Left renal pelvis (tissue), 4 donors: ENCODE measurements around the gene NEAT1. TPM values are rescaled to one million over a fixed set of nuclear protein-coding genes. Genes with fewer than 3 reads are reported as not detected.

Experiments used
- DNase-seq, 4 donors: peaks; one replicate each; pipeline ENCODE4 v3.0.0-alpha.2; 2013; ENCODE audit warnings: low read depth in 4 of 4, low spot score in 3 of 4
- polyA plus RNA-seq, 4 donors: library from polyadenylated mRNA; unstranded; fragments of 120-200 nt; gene quantifications; one replicate each; pipeline ENCODE4 v1.2.1, GENCODE V29; 2013; ENCODE audit not compliant: insufficient read length in 4 of 4

Gene NEAT1
- polyA plus RNA-seq, 4 donors, result 132 to 289 (median 201) TPM

DNA sequence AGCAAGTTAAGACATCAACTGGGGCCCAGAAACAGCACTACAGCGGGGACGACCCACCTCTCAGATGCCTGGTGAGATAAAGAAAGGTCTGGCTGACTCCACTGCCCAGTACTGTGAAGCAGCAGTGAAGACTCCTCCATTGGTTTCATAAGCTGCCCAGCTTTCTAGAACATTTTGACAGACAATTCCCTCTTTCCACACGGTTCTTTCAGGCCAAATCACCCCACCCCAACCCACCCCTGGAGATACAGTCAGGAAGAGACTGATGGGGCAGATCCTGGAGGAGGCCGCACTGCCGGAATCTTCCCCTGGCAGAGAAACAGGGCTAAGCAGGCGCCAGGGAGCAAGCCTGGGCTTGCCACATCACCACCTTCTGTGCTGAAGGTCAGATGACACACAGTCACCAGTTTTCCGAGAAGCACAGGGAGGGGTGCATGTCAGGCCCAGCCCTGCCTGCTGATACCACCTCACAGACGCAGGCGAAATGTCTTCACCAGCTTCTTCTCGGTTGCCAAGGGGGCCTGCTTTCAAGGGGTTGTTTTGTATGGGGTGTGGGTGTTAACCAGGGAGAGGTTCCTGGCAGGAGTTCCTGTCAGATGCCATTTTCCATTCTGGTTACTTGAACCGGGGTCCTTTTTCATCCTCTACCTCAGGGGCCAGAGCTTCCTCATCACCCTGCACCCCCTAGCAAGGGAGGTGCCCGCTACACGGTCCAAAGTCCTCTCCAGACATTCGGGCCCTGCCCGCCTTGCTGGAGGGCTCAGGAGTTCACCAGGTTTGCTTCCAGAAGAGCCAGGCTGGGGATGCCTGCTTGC is 1.4 kb upstream of the NEAT1 start:
- DNase-seq, result no peak

DNA sequence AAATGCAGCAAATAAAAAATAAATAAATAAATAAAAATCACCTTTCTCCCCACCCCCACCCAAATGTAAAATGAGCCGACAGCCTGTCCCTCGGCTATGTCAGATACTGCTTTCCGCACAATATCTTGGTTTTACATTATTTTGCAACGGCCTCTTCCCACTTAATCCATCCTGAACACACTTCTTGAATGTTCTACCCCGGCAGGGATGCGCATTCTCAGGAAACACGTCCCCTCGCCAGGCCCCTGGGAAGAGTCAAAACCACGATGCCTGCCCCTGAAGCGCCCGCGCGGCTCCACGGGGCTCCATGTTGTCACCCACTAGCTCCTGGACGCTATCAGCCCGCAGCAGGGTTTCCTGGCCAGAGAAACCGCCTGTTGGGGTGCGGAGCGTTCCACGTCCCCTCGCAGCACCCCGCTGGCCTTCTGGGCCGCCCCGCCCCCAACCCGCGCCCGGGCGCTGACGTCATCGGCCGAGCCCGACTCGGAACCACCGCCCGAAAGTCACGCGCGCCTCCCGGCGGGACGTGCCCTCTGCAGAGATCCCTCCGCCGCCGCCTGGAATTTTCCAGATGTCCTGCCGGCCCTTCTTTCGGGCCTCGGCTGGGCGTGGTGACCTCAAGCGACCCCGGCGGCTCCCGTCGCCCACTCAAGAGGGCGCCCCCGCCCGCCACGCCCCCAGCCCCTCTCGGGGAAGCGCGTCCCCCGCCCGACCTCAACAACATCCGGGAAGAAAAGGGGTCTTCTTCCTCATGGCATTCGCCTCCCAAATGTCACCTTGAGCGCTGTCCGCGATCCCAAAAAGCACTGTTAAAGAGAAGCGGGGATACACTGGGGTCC is 585 bp upstream of the NEAT1 start:
- peak; percentile 81 to 93 (median 92) for DNase-seq

DNA sequence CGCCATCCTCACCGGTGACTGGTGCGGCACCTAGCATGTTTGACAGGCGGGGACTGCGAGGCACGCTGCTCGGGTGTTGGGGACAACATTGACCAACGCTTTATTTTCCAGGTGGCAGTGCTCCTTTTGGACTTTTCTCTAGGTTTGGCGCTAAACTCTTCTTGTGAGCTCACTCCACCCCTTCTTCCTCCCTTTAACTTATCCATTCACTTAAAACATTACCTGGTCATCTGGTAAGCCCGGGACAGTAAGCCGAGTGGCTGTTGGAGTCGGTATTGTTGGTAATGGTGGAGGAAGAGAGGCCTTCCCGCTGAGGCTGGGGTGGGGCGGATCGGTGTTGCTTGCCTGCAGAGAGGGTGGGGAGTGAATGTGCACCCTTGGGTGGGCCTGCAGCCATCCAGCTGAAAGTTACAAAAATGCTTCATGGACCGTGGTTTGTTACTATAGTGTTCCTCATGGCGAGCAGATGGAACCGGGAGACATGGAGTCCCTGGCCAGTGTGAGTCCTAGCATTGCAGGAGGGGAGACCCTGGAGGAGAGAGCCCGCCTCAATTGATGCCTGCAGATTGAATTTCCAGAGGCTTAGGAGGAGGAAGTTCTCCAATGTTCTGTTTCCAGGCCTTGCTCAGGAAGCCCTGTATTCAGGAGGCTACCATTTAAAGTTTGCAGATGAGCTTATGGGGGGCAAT is 1.1 kb downstream of the NEAT1 start:
- DNase-seq, result no peak

DNA sequence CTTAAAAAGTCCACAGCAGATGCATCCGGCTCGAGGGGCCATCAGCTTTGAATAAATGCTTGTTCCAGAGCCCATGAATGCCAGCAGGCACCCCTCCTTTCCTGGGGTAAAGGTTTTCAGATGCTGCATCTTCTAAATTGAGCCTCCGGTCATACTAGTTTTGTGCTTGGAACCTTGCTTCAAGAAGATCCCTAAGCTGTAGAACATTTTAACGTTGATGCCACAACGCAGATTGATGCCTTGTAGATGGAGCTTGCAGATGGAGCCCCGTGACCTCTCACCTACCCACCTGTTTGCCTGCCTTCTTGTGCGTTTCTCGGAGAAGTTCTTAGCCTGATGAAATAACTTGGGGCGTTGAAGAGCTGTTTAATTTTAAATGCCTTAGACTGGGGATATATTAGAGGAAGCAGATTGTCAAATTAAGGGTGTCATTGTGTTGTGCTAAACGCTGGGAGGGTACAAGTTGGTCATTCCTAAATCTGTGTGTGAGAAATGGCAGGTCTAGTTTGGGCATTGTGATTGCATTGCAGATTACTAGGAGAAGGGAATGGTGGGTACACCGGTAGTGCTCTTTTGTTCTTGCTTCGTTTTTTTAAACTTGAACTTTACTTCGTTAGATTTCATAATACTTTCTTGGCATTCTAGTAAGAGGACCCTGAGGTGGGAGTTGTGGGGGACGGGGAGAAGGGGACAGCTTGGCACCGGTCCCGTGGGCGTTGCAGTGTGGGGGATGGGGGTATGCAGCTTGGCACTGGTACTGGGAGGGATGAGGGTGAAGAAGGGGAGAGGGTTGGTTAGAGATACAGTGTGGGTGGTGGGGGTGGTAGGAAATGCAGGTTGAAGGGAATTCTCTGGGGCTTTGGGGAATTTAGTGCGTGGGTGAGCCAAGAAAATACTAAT is 1.9 kb downstream of the NEAT1 start:
- no peak for DNase-seq

DNA sequence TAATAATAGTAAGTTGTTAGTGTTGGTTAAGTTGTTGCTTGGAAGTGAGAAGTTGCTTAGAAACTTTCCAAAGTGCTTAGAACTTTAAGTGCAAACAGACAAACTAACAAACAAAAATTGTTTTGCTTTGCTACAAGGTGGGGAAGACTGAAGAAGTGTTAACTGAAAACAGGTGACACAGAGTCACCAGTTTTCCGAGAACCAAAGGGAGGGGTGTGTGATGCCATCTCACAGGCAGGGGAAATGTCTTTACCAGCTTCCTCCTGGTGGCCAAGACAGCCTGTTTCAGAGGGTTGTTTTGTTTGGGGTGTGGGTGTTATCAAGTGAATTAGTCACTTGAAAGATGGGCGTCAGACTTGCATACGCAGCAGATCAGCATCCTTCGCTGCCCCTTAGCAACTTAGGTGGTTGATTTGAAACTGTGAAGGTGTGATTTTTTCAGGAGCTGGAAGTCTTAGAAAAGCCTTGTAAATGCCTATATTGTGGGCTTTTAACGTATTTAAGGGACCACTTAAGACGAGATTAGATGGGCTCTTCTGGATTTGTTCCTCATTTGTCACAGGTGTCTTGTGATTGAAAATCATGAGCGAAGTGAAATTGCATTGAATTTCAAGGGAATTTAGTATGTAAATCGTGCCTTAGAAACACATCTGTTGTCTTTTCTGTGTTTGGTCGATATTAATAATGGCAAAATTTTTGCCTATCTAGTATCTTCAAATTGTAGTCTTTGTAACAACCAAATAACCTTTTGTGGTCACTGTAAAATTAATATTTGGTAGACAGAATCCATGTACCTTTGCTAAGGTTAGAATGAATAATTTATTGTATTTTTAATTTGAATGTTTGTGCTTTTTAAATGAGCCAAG is 2.7 kb downstream of the NEAT1 start:
- DNase-seq, result no peak

DNA sequence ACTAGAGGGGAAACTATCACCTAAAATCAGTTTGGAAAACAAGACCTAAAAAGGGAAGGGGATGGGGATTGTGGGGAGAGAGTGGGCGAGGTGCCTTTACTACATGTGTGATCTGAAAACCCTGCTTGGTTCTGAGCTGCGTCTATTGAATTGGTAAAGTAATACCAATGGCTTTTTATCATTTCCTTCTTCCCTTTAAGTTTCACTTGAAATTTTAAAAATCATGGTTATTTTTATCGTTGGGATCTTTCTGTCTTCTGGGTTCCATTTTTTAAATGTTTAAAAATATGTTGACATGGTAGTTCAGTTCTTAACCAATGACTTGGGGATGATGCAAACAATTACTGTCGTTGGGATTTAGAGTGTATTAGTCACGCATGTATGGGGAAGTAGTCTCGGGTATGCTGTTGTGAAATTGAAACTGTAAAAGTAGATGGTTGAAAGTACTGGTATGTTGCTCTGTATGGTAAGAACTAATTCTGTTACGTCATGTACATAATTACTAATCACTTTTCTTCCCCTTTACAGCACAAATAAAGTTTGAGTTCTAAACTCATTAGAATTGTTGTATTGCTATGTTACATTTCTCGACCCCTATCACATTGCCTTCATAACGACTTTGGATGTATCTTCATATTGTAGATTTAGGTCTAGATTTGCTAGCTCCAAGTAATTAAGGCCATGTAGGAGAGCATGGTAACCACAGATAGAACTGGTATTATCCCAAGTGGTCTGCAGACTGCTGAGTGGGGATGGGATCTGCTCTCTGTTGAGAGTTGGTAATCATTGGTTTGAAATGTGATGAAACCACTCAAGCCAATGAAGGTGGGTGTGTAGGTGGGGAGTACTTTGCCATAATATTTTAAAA is 3.6 kb downstream of the NEAT1 start:
- DNase-seq, result no peak

DNA sequence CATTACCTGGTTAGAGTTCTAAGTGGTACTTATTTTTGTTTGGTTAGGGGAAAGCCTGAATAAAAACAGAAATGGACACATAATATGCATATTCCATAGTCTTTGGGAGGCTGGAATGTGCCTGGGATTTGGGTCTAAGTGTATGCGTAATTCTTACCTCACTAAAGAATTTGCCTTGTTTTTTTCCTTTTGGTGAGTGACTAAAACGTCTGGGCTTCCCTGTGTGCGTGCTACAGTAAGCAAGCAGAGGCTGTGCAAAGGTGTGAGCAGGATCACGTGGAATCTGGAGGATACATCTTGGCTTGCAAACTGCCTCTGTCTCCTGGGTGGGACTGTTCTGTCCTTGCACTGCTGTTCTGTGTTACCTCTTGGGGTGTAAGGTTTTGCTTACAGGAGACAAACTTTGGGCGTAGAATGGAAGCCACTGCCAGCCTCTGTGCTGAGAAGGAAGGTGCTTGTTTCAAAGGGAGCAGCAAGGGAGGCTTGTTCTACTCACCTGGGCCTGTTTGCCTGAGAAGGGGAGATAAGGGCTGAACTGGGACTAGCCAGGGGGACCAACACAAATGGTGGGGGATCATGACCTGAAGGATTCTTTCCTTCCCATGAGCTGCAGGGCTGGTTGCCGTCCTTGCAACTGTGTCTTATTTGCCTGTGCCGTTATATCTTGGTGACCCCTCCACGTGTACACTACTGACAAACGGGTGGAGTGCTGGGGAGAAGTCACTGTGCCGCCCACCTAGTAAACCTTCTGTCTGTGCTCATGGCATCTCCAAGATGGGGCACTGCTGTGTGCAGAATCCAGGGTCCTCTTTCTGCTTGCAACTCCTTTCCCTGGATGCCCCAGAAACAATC is 4.5 kb downstream of the NEAT1 start:
- no peak for DNase-seq

DNA sequence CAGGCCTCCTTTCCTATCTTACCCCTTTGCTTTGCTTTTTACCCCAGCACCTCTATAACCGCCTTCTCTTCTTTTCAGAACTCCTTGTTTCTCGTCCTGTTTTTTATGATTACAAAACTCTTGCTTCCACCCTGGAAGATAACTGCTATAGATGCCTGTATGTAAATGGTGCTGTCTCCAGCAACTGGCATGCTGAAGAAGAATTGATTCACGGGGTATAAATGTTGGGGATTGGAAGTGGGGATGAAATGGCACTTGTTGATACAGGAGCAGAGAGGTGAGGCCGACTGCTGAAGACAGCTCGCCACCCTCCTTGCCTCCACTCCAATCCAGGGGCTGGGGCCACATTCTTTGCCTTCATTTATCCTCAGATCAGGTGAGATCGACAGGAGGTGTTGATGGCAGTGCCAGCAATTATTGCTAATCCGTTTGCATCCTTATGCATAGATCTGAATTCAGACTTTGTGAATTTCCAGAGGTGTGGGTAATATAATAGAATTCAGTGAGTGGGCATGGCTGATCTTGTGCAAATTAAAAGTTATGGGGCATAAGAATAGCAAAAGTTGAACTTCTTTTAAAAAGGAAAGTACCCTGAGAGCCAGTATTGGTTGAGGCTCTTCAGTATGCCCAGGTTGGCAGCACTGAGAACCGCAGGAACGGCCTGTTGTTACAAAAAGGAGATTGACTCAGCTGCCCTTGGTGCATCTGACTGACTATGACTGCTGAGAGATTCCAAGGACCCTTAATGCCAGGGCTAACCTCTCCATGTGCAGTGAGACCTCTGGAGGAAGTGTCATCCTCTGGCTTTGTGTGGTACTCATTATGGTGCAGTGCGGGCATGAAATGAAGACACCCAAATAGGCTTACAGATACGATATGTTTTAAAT is 5.3 kb downstream of the NEAT1 start:
- no peak for DNase-seq

DNA sequence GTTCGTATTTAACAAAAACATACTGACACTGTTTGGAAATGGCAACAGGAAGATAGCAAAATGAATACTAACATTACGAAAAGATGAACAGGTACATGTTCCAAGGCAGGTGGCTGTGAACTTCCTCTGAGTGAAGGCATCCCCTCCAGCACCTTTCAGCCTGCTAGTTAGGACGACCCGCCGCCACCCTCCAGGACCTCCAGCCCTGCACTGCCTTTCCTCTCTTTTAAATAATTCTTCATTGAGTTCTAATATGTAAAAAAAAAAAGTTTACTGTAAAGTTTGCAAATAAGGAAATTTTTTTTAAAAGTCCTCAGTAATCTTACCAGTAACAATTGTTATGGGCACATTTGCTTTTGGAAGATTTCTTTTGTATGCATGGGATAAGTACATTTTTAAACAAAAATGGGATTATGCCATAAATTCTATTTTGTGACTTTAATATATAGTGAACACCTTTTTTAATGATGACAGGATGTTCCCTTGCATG is 6.0 kb downstream of the NEAT1 start:
- no peak for DNase-seq

DNA sequence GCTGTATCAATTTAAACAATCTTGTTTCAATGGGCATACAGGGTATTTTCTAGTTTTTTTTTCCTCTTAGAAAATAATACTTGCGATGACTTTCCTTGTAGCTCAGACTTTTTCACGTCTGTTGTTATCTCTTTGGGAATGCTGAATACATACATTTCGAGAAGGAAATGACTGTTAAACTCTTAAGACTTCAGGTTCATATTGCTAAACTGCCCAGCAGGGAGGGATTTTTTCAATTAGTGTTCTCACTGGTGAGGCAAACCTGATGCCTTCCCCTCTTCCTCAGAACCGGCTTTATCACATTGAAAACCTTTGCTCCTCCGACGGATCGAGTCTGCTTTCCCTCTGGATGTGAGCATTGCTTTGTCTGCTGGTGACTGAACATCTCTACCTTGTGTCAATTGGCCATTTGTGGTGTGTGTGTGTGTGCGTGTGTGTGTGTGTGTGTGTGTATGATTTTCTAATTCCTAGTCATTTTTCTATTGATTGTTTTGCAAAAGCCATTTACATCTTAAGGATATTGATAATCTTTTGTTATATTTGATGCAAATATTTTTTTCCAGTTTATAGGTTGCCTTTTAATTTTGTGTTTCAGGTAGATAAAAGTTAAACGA is 6.6 kb downstream of the NEAT1 start:
- no peak for DNase-seq

DNA sequence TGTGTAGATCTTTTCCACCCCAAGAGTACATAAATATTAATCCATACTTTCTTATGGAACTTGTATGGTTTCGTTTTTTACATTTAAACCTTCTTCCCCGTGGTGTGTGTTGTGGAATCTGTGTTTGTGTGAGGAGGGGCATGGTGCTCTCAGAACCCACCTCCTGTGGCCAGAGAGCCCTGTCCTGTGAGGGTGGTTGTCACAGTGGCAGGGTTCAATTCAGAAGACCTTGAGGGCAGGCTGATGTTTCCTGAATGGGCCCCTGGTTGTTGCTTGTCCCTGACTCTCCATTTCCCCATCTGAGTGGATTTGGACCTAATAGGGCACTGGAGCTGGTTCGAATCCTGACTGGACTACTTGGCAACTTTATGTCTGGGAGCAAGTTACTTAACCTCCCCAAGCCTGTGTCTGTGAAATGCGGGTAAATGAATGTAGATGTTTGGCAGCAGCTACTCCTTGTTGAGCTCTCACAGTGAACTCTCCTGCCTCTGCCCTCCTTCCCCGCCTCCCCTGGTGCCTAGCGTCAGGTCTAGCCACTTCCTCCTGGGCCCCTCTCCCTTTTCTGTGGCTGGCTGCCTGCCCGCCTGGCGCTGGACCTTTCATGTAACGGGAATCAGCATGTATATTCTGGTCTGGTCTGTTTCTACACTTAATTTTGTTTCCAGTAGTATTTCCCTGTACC is 7.3 kb downstream of the NEAT1 start:
- no peak for DNase-seq

DNA sequence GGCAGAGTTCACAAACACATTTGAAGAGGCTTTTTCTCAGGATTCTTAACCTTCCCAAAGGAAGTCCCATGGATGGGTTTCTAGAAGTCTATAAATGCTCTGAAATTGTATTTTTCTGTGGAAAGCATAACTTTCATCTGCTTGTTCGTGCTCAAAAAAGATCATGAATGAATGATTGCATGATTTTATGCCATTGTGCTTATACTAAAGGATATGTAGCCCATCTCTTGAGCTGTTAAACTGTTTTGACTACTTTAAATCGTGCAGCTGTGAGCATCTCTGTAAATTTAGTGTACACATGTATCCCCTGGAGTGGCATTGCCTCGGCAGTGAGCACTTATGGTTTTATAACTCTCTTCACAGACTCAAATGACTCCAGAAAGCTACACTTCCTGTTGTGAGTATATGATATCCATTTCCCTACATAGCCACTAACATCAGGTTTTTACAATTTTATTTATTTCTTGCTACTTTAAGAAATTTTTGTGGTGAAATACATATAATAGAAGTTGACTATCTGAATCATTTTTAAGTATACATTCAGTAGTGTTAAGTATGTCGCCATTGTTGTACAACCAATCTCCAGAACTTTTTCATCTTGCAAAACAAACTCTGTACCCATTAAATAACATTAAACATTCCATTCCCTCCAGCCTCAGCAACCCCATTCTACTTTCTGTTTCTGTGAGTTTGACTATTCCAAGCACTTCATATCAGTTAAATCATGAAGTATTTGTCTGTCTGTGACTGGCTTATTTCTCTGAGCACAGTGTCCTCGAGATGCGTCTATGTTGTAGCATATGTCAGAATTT is 8.0 kb downstream of the NEAT1 start:
- DNase-seq, result no peak

DNA sequence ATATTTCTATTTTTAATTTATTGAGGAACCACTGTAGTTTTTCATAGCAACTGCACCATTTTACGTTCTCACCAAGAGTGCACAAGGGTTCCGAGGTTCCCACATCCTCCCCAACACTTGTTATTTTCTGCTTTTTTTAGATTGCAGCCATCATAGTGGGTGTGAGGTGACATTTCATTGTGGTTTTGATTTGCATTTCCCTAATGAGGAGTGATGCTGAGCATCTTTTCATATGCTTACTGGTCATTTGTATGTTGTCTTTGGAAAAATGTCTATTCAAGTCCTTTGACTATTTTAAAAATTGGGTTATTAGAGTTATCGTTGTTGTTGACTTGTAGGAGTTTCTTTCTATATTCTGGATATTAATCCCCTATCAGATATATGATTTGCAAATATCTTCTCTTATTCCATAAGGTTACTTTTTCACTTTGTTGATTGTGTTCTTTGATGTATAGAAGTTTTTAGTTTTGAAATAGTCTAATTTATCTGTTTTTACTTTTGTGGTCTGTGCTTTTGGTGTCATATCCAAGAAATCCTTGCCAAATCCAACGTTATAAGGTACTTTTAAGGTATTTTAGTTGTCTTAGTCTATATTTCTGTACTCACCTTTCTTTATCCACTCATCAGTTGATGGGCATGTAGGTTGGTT is 9.0 kb downstream of the NEAT1 start:
- DNase-seq, result no peak

DNA sequence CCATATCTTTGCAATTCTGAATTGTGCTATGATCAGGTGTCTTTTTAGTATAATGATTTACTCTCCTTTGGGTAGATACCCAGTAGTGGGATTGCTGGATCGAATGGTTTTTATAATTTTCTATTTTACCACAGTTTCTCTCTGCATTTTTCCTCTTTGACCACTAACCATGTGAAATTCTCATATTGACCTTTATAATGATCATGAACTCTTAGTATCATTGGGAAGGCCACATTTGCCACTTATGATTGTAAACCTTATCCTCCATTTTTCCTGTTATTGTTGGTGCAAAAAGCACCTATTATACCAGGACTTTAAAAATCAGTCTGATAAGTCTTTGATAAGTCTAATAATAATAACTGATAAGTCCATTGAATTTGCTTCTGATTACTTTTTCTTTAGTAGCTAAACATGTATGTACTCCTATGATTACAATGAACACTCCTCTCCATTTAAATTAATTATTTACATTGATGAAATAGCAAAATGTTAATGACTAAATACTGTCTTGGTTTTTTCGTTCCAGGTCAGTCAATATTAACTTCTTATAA is 9.6 kb downstream of the NEAT1 start:
- no peak for DNase-seq
